Measurements from ENCODE around the gene GIGYF2.
A peak's percentile ranks its signal among the peaks of the same experiment; 100 is the strongest.

Gene GIGYF2

GRCh38 chr2:232750135-232750671 is 53.1 kb downstream of the GIGYF2 start:
- DNase-seq = no peak

DNA sequence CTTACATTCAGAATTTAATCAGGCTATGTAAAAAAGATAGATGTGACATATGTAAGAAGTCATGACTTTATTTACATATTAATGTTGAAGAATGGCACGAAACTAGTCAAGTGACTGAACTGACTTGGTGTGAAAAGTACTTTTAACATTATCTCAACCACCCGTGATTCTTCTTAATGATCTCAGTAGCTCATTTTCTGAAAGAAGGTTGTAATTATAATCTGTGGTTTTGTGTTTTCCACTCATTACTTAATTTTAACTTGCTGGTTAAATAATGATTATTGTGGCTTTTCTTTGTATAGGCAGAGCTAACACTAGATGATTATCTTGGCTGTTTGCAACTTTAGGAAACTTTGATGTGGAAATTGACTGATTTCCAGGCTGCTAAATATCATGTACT is 60.8 kb downstream of the GIGYF2 start:
- DNase-seq = no peak

DNA sequence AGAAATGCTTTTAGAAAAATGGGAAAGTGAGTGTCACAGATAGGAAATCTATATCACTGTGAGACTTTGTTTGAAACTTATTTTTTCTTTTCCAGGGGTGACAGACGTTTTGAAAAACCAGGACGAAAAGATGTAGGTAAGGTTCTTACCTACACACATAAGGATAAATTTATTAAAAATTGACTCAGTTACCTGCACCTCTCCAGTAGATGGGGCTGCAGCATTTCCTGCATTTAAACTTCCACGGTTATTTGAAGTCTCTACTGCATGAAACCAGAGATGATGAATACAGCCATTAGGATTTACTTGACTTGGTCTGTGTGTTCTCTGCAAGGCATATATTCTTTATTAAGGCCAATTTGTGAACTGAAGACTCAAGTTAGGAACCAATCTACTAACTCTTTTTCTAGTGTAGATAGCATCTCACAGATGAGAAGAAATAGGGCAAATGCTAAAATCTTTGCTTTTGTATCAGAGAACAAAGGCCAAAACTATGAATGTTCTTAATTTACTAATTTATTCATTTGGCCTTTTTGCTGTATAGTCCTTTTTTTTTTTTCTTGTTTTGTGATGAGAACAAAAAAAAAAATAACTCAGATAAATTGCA is 64.3 kb downstream of the GIGYF2 start:
- DNase-seq = peak; percentile 15

- DNase-seq = no peak
These were observed 70.7 kb downstream of the GIGYF2 start for GRCh38 chr2:232767866-232768265.

- no peak for DNase-seq
These were observed 73.1 kb downstream of the GIGYF2 start for GRCh38 chr2:232770207-232770606.

DNA sequence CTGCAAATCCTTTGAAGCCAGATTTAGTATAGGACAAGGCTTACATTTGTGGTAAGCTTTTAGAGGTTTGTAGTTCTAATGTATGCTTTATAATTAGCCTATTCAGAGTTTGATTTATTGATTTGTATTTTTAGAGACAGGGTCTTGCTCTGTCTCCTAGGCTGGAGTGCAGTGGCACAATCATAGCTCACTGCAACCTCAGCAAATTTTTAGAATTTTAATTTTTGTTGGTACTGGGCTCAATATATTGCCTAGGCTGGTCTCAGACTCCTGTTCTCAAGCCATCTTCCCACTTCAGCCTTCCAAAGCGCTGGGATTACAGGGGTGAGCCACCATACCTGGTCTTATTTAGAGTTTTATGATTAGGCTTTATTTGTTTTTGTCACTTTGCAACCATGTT is 74.7 kb downstream of the GIGYF2 start:
- no peak for DNase-seq

- no peak for DNase-seq
These were observed 75.4 kb downstream of the GIGYF2 start for GRCh38 chr2:232772531-232772930.

- no peak for DNase-seq
These were observed 76.7 kb downstream of the GIGYF2 start for GRCh38 chr2:232773815-232774214.

GRCh38 chr2:232776435-232776834 is 79.3 kb downstream of the GIGYF2 start, which contains the start of gene KCNJ13:
Gene KCNJ13 (minus strand): TSS chr2:232776565. CDS start chr2:232771362, 5,203 bp downstream.
- peak; percentile 32 for DNase-seq

GRCh38 chr2:232777276-232777675 is 80.1 kb downstream of the GIGYF2 start:
- DNase-seq = no peak

- DNase-seq = no peak
These were observed 82.3 kb downstream of the GIGYF2 start for GRCh38 chr2:232779465-232779864.

GRCh38 chr2:232779934-232780333 is 82.8 kb downstream of the GIGYF2 start:
- DNase-seq = no peak

- peak; percentile 11 for DNase-seq
These were observed 84.6 kb downstream of the GIGYF2 start for GRCh38 chr2:232781765-232782164.

DNA sequence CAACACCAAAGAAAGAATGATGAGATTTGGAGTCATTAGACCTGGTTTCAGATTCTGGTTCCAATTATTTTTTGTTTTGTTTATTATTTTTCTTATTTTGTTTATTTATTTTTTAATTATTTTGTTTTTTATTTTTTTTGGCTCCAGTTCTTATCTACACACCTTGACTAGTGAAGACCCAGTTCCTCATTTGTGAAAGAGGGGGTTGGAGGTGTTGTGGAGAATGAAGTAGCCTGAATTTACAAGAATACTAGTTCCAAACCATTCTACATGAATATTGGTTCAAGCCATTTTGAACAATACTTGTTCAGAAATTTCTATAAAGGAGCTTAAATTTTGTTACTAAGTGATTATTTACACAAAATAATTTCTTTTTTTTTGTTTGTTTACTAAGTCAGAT is 86.1 kb downstream of the GIGYF2 start:
- no peak for DNase-seq

- no peak for DNase-seq
These were observed 90.7 kb downstream of the GIGYF2 start for GRCh38 chr2:232787806-232788205.

- DNase-seq = no peak
These were observed 92.0 kb downstream of the GIGYF2 start for GRCh38 chr2:232789082-232789481.

DNA sequence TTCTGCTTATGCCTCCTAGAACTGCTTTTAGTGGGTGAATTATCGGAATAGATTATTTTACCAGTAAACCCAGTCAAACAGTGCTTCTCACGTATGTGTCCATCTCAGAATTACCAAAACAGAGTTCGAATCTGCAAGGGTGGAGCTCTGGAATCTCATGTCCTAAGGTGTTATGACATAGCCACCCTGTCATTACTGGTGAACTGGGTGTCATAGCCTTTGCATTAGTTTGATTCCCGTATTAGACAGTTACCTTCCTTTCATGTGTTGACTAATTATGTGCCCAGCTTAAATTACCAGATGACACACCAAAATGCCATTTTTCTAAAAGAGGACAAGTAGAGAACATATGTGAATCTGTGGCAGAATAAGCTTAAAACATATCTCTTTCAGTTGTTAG is 94.4 kb downstream of the GIGYF2 start:
- DNase-seq = no peak

- DNase-seq = no peak
These were observed 96.1 kb downstream of the GIGYF2 start for GRCh38 chr2:232793271-232793670.

DNA sequence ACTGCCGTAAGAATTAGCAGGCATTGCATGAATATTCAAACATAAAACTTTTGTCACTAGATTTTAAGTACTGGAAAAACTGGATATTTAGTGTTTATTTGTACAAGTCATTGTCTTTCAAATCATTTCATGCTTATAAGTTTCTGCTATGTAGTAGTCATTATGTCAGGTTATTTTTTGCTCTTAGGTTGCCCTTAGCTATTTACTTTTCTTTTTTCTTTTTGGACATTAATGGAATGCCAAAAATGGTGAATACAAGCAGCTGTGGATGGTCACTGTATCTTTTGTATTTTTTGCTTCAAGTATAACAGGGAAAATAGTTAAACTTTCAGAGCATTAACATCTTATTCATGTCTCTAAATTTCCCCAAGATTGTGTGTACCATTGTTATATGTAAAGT is 97.8 kb downstream of the GIGYF2 start:
- no peak for DNase-seq

- peak; percentile 42 for DNase-seq
These were observed 98.8 kb downstream of the GIGYF2 start for GRCh38 chr2:232795920-232796319.

GRCh38 chr2:232798187-232798586 is 101.1 kb downstream of the GIGYF2 start:
- no peak for DNase-seq

GRCh38 chr2:232800166-232800565 is 103.0 kb downstream of the GIGYF2 start:
- DNase-seq = no peak

DNA sequence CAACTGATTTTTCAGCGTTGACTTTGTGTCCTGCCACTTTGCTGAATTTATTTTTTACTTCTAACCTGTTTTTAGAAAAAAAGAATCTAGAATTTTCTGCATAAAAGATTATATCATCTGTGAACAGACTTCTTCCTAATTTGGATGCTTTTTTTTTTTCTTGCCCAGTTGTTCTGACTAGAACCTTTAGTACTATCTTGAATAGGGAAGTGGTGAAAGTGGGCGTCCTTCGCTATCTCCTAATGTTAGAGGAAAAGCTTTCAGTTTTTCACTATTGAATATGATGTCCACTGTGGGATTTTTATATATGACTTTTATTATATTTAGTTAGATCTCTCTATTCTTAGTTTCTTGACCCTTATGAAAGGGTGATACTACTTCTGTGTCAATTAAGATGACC is 105.0 kb downstream of the GIGYF2 start:
- DNase-seq = no peak

DNA sequence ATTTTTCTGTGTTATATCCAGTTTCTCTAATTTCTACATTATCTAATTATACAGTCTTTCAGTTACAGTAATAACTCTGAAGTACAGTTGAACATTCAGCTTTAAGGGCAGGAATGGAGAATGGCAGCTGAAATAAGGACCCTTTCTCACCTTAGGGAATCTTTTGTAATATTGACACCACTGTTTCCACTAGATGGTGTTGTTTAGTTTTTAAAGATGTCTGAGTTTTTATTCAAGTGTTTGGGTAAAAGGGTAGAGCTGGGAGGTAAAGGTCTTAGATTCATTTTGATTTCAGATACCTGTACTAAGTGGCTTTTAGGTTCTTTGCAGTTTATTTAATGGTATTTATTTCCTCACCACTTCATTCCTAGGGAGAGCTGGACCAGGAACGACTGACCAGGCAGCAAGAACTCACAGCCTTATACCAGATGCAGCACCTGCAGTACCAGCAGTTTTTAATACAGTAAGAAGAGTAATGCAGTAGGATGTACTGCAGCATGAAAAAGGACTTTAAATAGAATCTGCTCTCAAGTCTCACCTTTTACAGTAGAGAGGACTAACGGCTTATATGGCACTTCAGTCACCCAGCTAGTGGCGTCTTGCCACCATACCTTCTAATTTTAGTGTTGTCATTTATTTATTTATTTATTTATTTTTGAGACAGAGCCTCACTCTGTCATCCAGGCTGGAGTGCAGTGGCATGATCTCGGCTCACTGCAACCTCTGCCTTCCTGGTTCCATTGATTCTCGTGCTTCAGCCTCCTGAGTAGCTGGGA is 112.4 kb downstream of the GIGYF2 start:
- DNase-seq = no peak

All from fibroblast of skin of scalp (primary cell).